HEK293 (cell line): Measurements from ENCODE around the gene MAP3K14.

Experiments used
- CTCF ChIA-PET: fragments of 350-600 bp; formaldehyde crosslinking; extraction: SDS; loops from one replicate; lab custom pipeline; 2021; ENCODE audit warnings: antibody characterized with exemption; lab: Yijun Ruan, JAX
- POLR2A ChIA-PET: fragments of 300-600 bp; formaldehyde crosslinking; extraction: SDS; loops from one replicate; lab custom pipeline; 2020; ENCODE audit warnings: antibody characterized with exemption, inconsistent platforms; lab: Yijun Ruan, JAX
- H3K27ac ChIP-seq: fragments of 200-500 bp; sonication (Bioruptor generic); 2 replicates; pipeline ENCODE4 v1.5.1; 2014; ENCODE audit warnings: low read depth, low read length, control low read depth, inconsistent platforms; ENCODE audit errors: extremely low read depth
- H3K36me3 ChIP-seq, 2 experiments: fragments of 200-500 bp in 1 of 2; sonication (Bioruptor generic) in 1 of 2; 1 replicate in 1 of 2; 2 replicates in 1 of 2; pipeline ENCODE4 v1.5.1; 2014 to 2017; ENCODE audit warnings: inconsistent platforms in 2 of 2, low read length in 2 of 2; ENCODE audit not compliant: control insufficient read depth in 2 of 2, insufficient read depth in 1 of 2
- H3K4me1 ChIP-seq: fragments of 200-500 bp; sonication (Bioruptor generic); 2 replicates; pipeline ENCODE4 v1.5.1; 2014; ENCODE audit warnings: mild to moderate bottlenecking, low read length, inconsistent platforms; ENCODE audit not compliant: control insufficient read depth, insufficient read depth
- H3K4me3 ChIP-seq: 2 replicates; pipeline ENCODE4 v1.5.1; 2011; ENCODE audit warnings: low read depth, mild to moderate bottlenecking, control low read depth, low read length, moderate library complexity
- H3K9me3 ChIP-seq: fragments of 200-500 bp; sonication (Bioruptor generic); 2 replicates; pipeline ENCODE4 v1.5.1; 2014; ENCODE audit warnings: low read depth, low read length, inconsistent platforms; ENCODE audit not compliant: control insufficient read depth, insufficient read depth
- FEZF1 ChIP-seq: fragments of 450-650 bp; formaldehyde crosslinking; IDR thresholded peaks from 2 replicates; pipeline ENCODE4 v1.5.1; 2016; ENCODE audit warnings: missing biosample characterization, missing genetic modification characterization
- GFI1B ChIP-seq: fragments of 450-650 bp; formaldehyde crosslinking; IDR thresholded peaks from 2 replicates; pipeline ENCODE4 v1.5.1; 2016; ENCODE audit warnings: missing biosample characterization, missing genetic modification characterization
- GLI2 ChIP-seq: fragments of 450-650 bp; formaldehyde crosslinking; IDR thresholded peaks from 2 replicates; pipeline ENCODE4; 2017; ENCODE audit warnings: missing biosample characterization, missing genetic modification characterization, low read depth, borderline replicate concordance
- HOXD13 ChIP-seq: sonication (generic); formaldehyde crosslinking; IDR thresholded peaks from 2 replicates; pipeline ENCODE4 v1.8.0; 2022; ENCODE audit warnings: missing genetic modification reagents, borderline replicate concordance
- OVOL3 ChIP-seq: fragments of 450-650 bp; formaldehyde crosslinking; IDR thresholded peaks from 2 replicates; pipeline ENCODE4 v1.5.1; 2016; ENCODE audit warnings: missing biosample characterization, missing genetic modification characterization
- PBX3 ChIP-seq: sonication (generic); formaldehyde crosslinking; IDR thresholded peaks from 2 replicates; pipeline ENCODE4 v1.8.1; 2022; ENCODE audit warnings: mild to moderate bottlenecking, moderate library complexity, missing genetic modification reagents
- PRDM10 ChIP-seq: fragments of 450-650 bp; formaldehyde crosslinking; IDR thresholded peaks from 2 replicates; pipeline ENCODE4 v1.5.1; 2016; ENCODE audit warnings: missing biosample characterization, missing genetic modification characterization
- PRDM2 ChIP-seq: fragments of 450-650 bp; formaldehyde crosslinking; IDR thresholded peaks from 2 replicates; pipeline ENCODE4 v1.5.1; 2016; ENCODE audit warnings: missing biosample characterization, missing genetic modification characterization, borderline replicate concordance
- PRDM4 ChIP-seq: fragments of 450-650 bp; formaldehyde crosslinking; IDR thresholded peaks from 2 replicates; pipeline ENCODE4 v1.5.1; 2017; ENCODE audit warnings: missing biosample characterization, missing genetic modification characterization
- REPIN1 ChIP-seq: fragments of 450-650 bp; formaldehyde crosslinking; IDR thresholded peaks from 2 replicates; pipeline ENCODE4 v1.5.1; 2017; ENCODE audit warnings: missing biosample characterization, missing genetic modification characterization, low read depth
- SALL2 ChIP-seq: fragments of 450-650 bp; formaldehyde crosslinking; IDR thresholded peaks from 2 replicates; pipeline ENCODE4 v1.5.0; 2017; ENCODE audit warnings: missing biosample characterization, mild to moderate bottlenecking, missing genetic modification characterization, borderline replicate concordance
- SETDB1 ChIP-seq: IDR thresholded peaks from one replicate; pipeline ENCODE4 v1.6.1; 2017; ENCODE audit warnings: mild to moderate bottlenecking, low read length, moderate library complexity, mixed read lengths; ENCODE audit not compliant: insufficient read length
- ZBTB17 ChIP-seq: fragments of 450-650 bp; formaldehyde crosslinking; IDR thresholded peaks from 2 replicates; pipeline ENCODE4 v1.5.1; 2016; ENCODE audit warnings: missing biosample characterization, missing genetic modification characterization
- ZIC2 ChIP-seq: fragments of 450-650 bp; formaldehyde crosslinking; IDR thresholded peaks from 2 replicates; pipeline ENCODE4 v1.5.1; 2016; ENCODE audit warnings: missing biosample characterization, missing genetic modification characterization
- ZNF138 ChIP-seq: fragments of 450-650 bp; formaldehyde crosslinking; IDR thresholded peaks from 2 replicates; pipeline ENCODE4 v1.5.1; 2016; ENCODE audit warnings: missing biosample characterization, missing genetic modification characterization, borderline replicate concordance
- ZNF175 ChIP-seq: fragments of 450-650 bp; formaldehyde crosslinking; IDR thresholded peaks from 2 replicates; pipeline ENCODE4 v1.5.1; 2016; ENCODE audit warnings: missing biosample characterization, missing genetic modification characterization
- ZNF202 ChIP-seq: fragments of 450-650 bp; formaldehyde crosslinking; IDR thresholded peaks from 2 replicates; pipeline ENCODE4 v1.5.1; 2016; ENCODE audit warnings: missing biosample characterization, missing genetic modification characterization, borderline replicate concordance
- ZNF211 ChIP-seq: fragments of 450-650 bp; formaldehyde crosslinking; IDR thresholded peaks from 2 replicates; pipeline ENCODE4 v1.5.1; 2016; ENCODE audit warnings: low read depth, missing biosample characterization, missing genetic modification characterization
- ZNF302 ChIP-seq: fragments of 450-650 bp; formaldehyde crosslinking; IDR thresholded peaks from 2 replicates; pipeline ENCODE4 v1.5.1; 2016; ENCODE audit warnings: missing biosample characterization, missing genetic modification characterization, low read depth
- ZNF341 ChIP-seq: fragments of 450-650 bp; formaldehyde crosslinking; IDR thresholded peaks from 2 replicates; pipeline ENCODE4; 2016; ENCODE audit warnings: low read depth, missing biosample characterization, missing genetic modification characterization
- ZNF423 ChIP-seq: fragments of 450-650 bp; formaldehyde crosslinking; IDR thresholded peaks from 2 replicates; pipeline ENCODE4 v1.5.1; 2016; ENCODE audit warnings: missing biosample characterization, missing genetic modification characterization
- ZNF501 ChIP-seq: fragments of 450-650 bp; formaldehyde crosslinking; IDR thresholded peaks from 2 replicates; pipeline ENCODE4 v1.5.1; 2016; ENCODE audit warnings: missing biosample characterization, missing genetic modification characterization
- ZNF510 ChIP-seq: fragments of 450-650 bp; formaldehyde crosslinking; IDR thresholded peaks from 2 replicates; pipeline ENCODE4 v1.5.1; 2018; ENCODE audit warnings: mild to moderate bottlenecking, missing genetic modification characterization, missing biosample characterization; ENCODE audit not compliant: insufficient replicate concordance
- ZNF837 ChIP-seq: fragments of 450-650 bp; formaldehyde crosslinking; IDR thresholded peaks from 2 replicates; pipeline ENCODE4 v1.5.1; 2016; ENCODE audit warnings: missing biosample characterization, missing genetic modification characterization

MAP3K14 gene

GRCh38 chr17:45234641-45235415 is 82.0 kb downstream of the MAP3K14 start:
- Histone ChIP-seq H3K9me3 (no peaks in the 10 kb centered on the region), H3K4me1 (no peaks in the 10 kb centered on the region), H3K4me3 (no peak overlapping the region), H3K36me3 (no peaks in the 10 kb centered on the region), H3K27ac (no peak overlapping the region)
- ChIA-PET CTCF (interaction anchor here (0.5 to 11.7 kb wide), 38 partner anchors 8 to 892 kb away, joined by 3 to 192 read pairs (median 6); partner anchors contain the start of genes ACBD4, FMNL1 and HEXIM1), POLR2A (interaction anchor here (1.5 kb wide), 1 partner anchor 16 kb away, joined by 4 read pairs; no protein-coding TSS in a partner anchor)
- TF ChIP-seq SETDB1 = no peak
- TF ChIP-seq PRDM2 = no peak
- peak; percentile 38; the same call in 1 of the 2 replicates for TF ChIP-seq ZBTB17 (tag by site-specific recombination)
- TF ChIP-seq ZNF202 = no peak
- no peak for TF ChIP-seq ZNF837 (tag by site-specific recombination)
- TF ChIP-seq ZNF175 (tag by site-specific recombination) = no peak
- no peak for TF ChIP-seq FEZF1
- no peak for TF ChIP-seq ZNF302 (tag by site-specific recombination)
- no peak for TF ChIP-seq ZNF211 (tag by site-specific recombination)
- TF ChIP-seq ZNF341 (tag by site-specific recombination) = no peak
- TF ChIP-seq PBX3 (CRISPR knock-in tag) = no peak
- no peak for TF ChIP-seq HOXD13 (CRISPR knock-in tag)
- no peak for TF ChIP-seq ZNF423 (tag by site-specific recombination)
- peak; percentile 57; the same call in 1 of the 2 replicates for TF ChIP-seq PRDM10 (tag by site-specific recombination)
- no peak for TF ChIP-seq GFI1B
- TF ChIP-seq ZNF501 (tag by site-specific recombination) = no peak
- no peak for TF ChIP-seq ZNF138 (tag by site-specific recombination)
- no peak for TF ChIP-seq REPIN1 (tag by site-specific recombination)
- no peak for TF ChIP-seq PRDM4 (tag by site-specific recombination)
- no peak for TF ChIP-seq ZNF510 (tag by site-specific recombination)
- no peak for TF ChIP-seq GLI2 (tag by site-specific recombination)
- TF ChIP-seq SALL2 (tag by site-specific recombination) = no peak
- TF ChIP-seq OVOL3 (tag by site-specific recombination) = no peak
- TF ChIP-seq ZIC2 (tag by site-specific recombination) = no peak
